ENCODE measurements around the gene ANKRD55. TPM values are rescaled to one million over a fixed set of nuclear protein-coding genes. Genes with fewer than 3 reads are reported as not detected.
"Not testable (repeated sequence)": the region's sequence is repeated elsewhere in the genome, so short reads cannot be mapped to it uniquely, and the experiment has no call there.

The ANKRD55 gene
- total and polyA plus RNA-seq, 7 donors, result 1.8 to 1.9 TPM; not detected in 5

GRCh38 chr5:56272765-56273164 is 39.6 kb upstream of the ANKRD55 start:
- Histone ChIP-seq H3K9me3 (no peaks in the 10 kb centered on the region), H3K4me3 (no peak overlapping the region), H3K27ac (no peak overlapping the region), H3K27me3 (no peaks in the 10 kb centered on the region), H3K36me3 (no peaks in the 10 kb centered on the region), H3K4me1 (peaks cover 0 to 18% (median 8%) of the 10 kb centered on the region in 4 donors)
- WGBS, 2 donors, result 91 to 95% methylated on average over 2 of the region's 2 CpGs
- intact Hi-C loops (cut with DNase I), result loop anchor here (5.0 to 10.0 kb wide), 3 partner anchors 338 to 1000 kb away; no protein-coding TSS in a partner anchor
- no peak for DNase-seq
- TF ChIP-seq POLR2AphosphoS5 (IDR thresholded peaks at IDR 0.05) (no peak), EP300 (IDR thresholded peaks at IDR 0.05) (no peak), POLR2A (IDR thresholded peaks at IDR 0.05) (no peak), CTCF (IDR thresholded peaks at IDR 0.05) (no peak)

GRCh38 chr5:56270568-56271392 is 37.6 kb upstream of the ANKRD55 start:
- Histone ChIP-seq H3K4me1 (peaks cover 0 to 11% (median 2%) of the 10 kb centered on the region in 4 donors), H3K27ac (no peak overlapping the region), H3K27me3 (no peaks in the 10 kb centered on the region), H3K4me3 (no peak overlapping the region), H3K9me3 (no peaks in the 10 kb centered on the region), H3K36me3 (no peaks in the 10 kb centered on the region)
- TF ChIP-seq EP300 (IDR thresholded peaks at IDR 0.05) (no peak), POLR2AphosphoS5 (IDR thresholded peaks at IDR 0.05) (no peak), POLR2A (IDR thresholded peaks at IDR 0.05) (no peak), CTCF (IDR thresholded peaks at IDR 0.05) (peak; percentile 87 to 97 (median 95))
- intact Hi-C loops (cut with DNase I), result loop anchor here (1.0 to 10.0 kb wide), 4 partner anchors 336 to 1002 kb away; no protein-coding TSS in a partner anchor
- 30 to 41% methylated on average over 6 of the region's 6 CpGs for WGBS, 2 donors
- peak; percentile 89 for DNase-seq

DNA sequence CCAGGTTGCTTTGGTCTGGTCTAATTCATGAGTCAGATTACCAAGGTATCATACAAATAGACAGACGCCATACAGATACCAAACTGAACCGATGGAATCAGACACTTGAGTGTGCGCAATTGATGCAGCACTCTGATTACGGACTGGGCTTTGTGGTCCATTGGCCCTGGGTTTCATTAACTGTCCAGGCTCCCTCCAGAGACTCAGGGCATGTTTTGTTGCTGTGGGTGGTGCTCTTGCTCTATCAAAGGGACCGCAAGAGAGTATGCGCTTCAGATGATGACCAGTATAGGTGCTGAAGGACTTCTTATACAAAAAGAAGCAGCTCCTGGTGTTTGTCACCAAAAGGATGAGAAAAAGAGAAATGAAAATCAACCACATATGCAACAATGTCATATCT is 36.9 kb upstream of the ANKRD55 start:
- no peaks in the 10 kb centered on the region for H3K9me3 ChIP-seq
- TF ChIP-seq CTCF (IDR thresholded peaks at IDR 0.05) (no peak), POLR2AphosphoS5 (IDR thresholded peaks at IDR 0.05) (no peak), EP300 (IDR thresholded peaks at IDR 0.05) (no peak), POLR2A (IDR thresholded peaks at IDR 0.05) (no peak)
- no peak overlapping the region for H3K27ac ChIP-seq
- intact Hi-C loops (cut with DNase I), result loop anchor here (1.0 to 10.0 kb wide), 4 partner anchors 335 to 1002 kb away; no protein-coding TSS in a partner anchor
- no peaks in the 10 kb centered on the region for H3K27me3 ChIP-seq
- peaks cover 0 to 11% (median 2%) of the 10 kb centered on the region in 4 donors for H3K4me1 ChIP-seq
- DNase-seq, result no peak
- H3K36me3 ChIP-seq, result no peaks in the 10 kb centered on the region
- 91 to 92% methylated on average over 6 of the region's 6 CpGs for WGBS, 2 donors
- no peak overlapping the region for H3K4me3 ChIP-seq

DNA sequence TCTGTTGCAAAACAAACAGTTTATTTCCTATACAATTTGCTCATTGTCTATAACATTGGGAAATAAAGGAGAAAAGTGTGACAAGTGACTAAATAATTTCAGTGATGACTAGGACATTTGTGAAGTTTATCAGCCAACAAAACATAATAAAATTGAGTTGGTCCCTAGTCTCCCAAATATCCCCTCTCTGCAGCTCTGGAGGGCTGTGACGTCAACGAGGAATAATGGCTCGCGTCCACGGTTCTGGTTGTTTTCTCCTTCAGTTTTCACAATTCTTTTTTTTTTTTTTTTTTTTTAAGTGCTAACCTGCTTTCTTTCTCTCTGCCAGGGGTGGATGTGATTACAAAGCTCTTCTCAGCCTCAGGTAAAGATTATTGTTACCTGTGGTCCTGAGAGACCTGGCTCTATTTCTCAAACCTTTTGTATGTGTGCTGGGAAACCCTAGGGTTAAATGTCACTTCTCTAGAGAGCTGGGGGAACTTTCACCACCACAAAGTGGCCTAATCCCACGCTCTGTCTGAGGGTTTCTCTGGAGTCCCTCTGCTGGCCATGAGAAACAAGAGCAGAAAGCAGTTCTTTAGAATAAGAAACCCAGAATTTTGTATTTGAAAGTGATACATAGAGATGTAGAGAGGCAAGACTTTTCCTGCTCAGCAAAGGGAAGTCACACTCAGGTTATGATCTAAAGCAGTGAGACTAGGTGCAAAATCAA is 36.2 kb upstream of the ANKRD55 start:
- no peaks in the 10 kb centered on the region for H3K36me3 ChIP-seq
- no peaks in the 10 kb centered on the region for H3K9me3 ChIP-seq
- DNase-seq, result no peak
- peak in 1 of 4 experiments; percentile 25 for TF ChIP-seq CTCF (IDR thresholded peaks at IDR 0.05)
- no peak for TF ChIP-seq POLR2AphosphoS5 (IDR thresholded peaks at IDR 0.05)
- H3K4me3 ChIP-seq, result no peak overlapping the region
- WGBS, 2 donors, result 60 to 62% methylated on average over 6 of the region's 6 CpGs
- peaks cover 0 to 11% (median 2%) of the 10 kb centered on the region in 4 donors for H3K4me1 ChIP-seq
- intact Hi-C loops (cut with DNase I), result no loop called here
- H3K27me3 ChIP-seq, result no peaks in the 10 kb centered on the region
- no peak overlapping the region for H3K27ac ChIP-seq

DNA sequence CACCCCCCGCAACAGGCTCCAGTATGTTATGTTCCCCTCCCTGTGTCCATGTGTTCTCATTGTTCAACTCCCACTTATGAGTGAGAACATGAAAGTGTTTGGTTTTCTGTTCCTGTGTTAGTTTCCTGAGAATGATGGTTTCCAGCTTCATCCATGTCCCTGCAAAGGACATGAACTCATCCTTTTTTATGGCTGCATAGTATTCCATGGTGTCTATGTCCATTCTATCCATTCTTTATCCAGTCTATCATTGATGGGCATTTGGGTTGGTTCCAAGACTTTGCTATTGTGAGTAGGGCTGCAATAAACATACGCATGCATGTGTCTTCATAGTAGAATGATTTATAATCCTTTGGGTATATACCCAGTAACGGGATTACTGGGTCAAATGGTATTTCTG is 35.6 kb upstream of the ANKRD55 start:
- WGBS, 2 donors, result 76 to 91% methylated on average over 3 of the region's 3 CpGs
- DNase-seq; H3K27me3 ChIP-seq; H3K9me3 ChIP-seq; intact Hi-C loops (cut with DNase I); H3K27ac ChIP-seq; H3K4me3 ChIP-seq; H3K36me3 ChIP-seq: not testable (repeated sequence)
- H3K4me1 ChIP-seq, result peaks cover 0 to 11% (median 2%) of the 10 kb centered on the region in 4 donors

All from sigmoid colon (tissue), 7 donors.